ENCODE measurements around the gene ANKRD63. TPM values are rescaled to one million over a fixed set of nuclear protein-coding genes. Genes with fewer than 3 reads are reported as not detected.

The ANKRD63 gene
- polyA plus RNA-seq, 1 of the 3 experiments (the other 2 are of a cell fraction), result not detected

- TF ChIP-seq POLR2AphosphoS5 (IDR thresholded peaks at IDR 0.05; ENCODE audit: low read depth, low read length) (no peak), NFIC (IDR thresholded peaks at IDR 0.05; ENCODE audit: borderline replicate concordance) (peak; percentile 5; the same call in 1 of the 2 replicates), GABPA (IDR thresholded peaks at IDR 0.05; ENCODE audit: low read depth) (0 out of 2 replicates have a peak, but pooled peaks have one; percentile 21), RAD21 (IDR thresholded peaks at IDR 0.05; ENCODE audit: low read length) (peak; percentile 20), FOXJ3 (CRISPR knock-in tag; IDR thresholded peaks at IDR 0.05) (no peak), FOSL2 (IDR thresholded peaks at IDR 0.05; ENCODE audit: borderline replicate concordance, low read depth) (no peak; the same call in 1 of the 2 replicates), TEAD4 (IDR thresholded peaks at IDR 0.05; ENCODE audit: borderline replicate concordance, insufficient read depth) (no peak), TCF12 (IDR thresholded peaks at IDR 0.05) (peak; percentile 8; the same call in 1 of the 2 replicates), GATA2 (CRISPR knock-in tag; IDR thresholded peaks at IDR 0.05) (no peak), FOXM1 (IDR thresholded peaks at IDR 0.05; ENCODE audit: low read depth) (no peak), MXI1 (IDR thresholded peaks at IDR 0.05; ENCODE audit: low read depth, low read length) (peak; percentile 79; the same call in 1 of the 2 replicates), YY1 (IDR thresholded peaks at IDR 0.05; ENCODE audit: low read depth) (0 out of 2 replicates have a peak, but pooled peaks have one; percentile 35)
- TF ChIP-seq, protein P1, sequence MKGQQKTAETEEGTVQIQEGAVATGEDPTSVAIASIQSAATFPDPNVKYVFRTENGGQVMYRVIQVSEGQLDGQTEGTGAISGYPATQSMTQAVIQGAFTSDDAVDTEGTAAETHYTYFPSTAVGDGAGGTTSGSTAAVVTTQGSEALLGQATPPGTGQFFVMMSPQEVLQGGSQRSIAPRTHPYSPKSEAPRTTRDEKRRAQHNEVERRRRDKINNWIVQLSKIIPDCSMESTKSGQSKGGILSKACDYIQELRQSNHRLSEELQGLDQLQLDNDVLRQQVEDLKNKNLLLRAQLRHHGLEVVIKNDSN (IDR thresholded peaks at IDR 0.05; ENCODE audit: borderline replicate concordance, low read depth), result no peak
These were observed 40.5 kb upstream of the ANKRD63 start, which contains the start of gene INAFM2 (continued) for GRCh38 chr15:40323239-40323952.

DNA sequence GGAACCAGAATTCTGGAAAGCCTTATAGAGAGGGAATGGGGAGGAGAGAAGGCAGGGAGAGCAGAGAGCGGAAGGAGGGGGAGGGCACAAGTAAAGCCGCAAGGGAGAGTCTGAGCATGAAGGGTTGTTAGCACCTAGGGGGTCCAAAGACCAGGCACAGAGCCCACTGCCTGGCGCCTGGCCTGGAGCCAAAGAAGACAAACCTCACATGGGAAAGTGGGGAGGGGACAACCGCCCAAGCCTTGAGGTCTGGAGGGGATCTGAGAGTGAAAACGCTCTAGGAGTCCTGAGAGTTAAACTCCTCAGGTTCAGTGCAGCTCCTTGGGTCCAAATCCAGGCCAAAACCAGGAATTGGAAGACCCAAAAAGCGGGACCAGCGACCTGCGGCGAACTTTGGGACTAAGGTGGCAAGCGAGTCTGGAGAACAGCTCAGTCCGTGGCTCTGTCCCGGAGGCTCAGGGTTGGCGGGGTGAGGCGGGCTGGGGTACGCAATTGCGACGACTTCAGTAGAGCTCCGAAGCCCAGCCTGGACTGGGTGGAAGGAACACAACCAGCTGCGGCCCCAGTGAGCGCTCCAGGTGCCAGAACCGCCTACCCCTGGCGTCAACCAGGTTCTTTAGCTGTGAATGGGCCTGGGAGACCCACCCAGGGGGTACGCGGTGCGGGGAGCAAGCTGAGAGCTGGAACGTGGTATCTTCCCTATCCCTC lies 39.8 kb upstream of the ANKRD63 start:
- H3K9me2 ChIP-seq, result no peaks in the 10 kb centered on the region
- WGBS (ENCODE audit: low lambda C conversion rate), result 87% methylated on average over 19 of the region's 26 CpGs
- no peaks in the 10 kb centered on the region for H3K9me3 ChIP-seq
- POLR2A ChIA-PET, result interaction anchor here (0.6 to 1.7 kb wide), 3 partner anchors 13 to 74 kb away, joined by 3 to 5 read pairs (median 3); no protein-coding TSS in a partner anchor
- no peaks in the 10 kb centered on the region for H4K20me1 ChIP-seq (ENCODE audit: insufficient read depth)
- peaks cover 0 to 4% of the 10 kb centered on the region in 2 experiments for H3K36me3 ChIP-seq (replicated peaks in 1 of 2; ENCODE audit: control insufficient read depth in 1 of 2, insufficient read depth in 2 of 2, low read length in 1 of 2)
- H3K4me2 ChIP-seq, result peak overlapping the region; percentile 34; the same call in 1 of the 2 replicates
- no peaks in the 10 kb centered on the region for H3K27me3 ChIP-seq (ENCODE audit: insufficient read depth)
- H3K4me3 ChIP-seq (ENCODE audit: low read depth in 2 of 2, low read length in 1 of 2), result peak overlapping the region; percentile 54 to 70
- H3K79me2 ChIP-seq (ENCODE audit: insufficient read depth), result peaks cover 15% of the 10 kb centered on the region; the same call in 1 of the 2 replicates
- no peak overlapping the region for H3K27ac ChIP-seq (ENCODE audit: low read depth in 2 of 2, low read length in 1 of 2)
- H2AFZ ChIP-seq (ENCODE audit: low read depth), result no peak overlapping the region
- H3F3A ChIP-seq (replicated peaks; ENCODE audit: insufficient read depth), result peaks cover 6% of the 10 kb centered on the region
- H3K9ac ChIP-seq, result no peak overlapping the region
- no peak for DNase-seq
- CTCF ChIA-PET, result interaction anchor here (0.6 to 70.6 kb wide), 10 partner anchors 8 to 283 kb away, joined by 3 to 2194 read pairs (median 6); partner anchors contain the start of genes ANKRD63, CCDC9B, DISP2 and INAFM2
- no peak for TF ChIP-seq FOSL2 (IDR thresholded peaks at IDR 0.05; ENCODE audit: borderline replicate concordance, low read depth)
- TF ChIP-seq MXI1 (IDR thresholded peaks at IDR 0.05; ENCODE audit: low read depth, low read length), result no peak
- no peak for TF ChIP-seq RCOR1 (IDR thresholded peaks at IDR 0.05; ENCODE audit: low read length)
- no peak for TF ChIP-seq EP300 (IDR thresholded peaks at IDR 0.05; ENCODE audit: borderline replicate concordance in 1 of 2, low read depth in 1 of 2, low read length in 1 of 2)
- no peak for TF ChIP-seq FOXM1 (IDR thresholded peaks at IDR 0.05; ENCODE audit: low read depth)
- TF ChIP-seq TEAD4 (IDR thresholded peaks at IDR 0.05; ENCODE audit: borderline replicate concordance, insufficient read depth), result no peak
- TF ChIP-seq, protein P1 (IDR thresholded peaks at IDR 0.05; ENCODE audit: borderline replicate concordance, low read depth), result no peak
- no peak for TF ChIP-seq NRF1 (IDR thresholded peaks at IDR 0.05; ENCODE audit: low read depth, low read length)
- no peak for TF ChIP-seq POLR2AphosphoS5 (IDR thresholded peaks at IDR 0.05; ENCODE audit: low read depth, low read length)
- peaks cover 16 to 20% of the 10 kb centered on the region in 2 experiments; a peak in 3 of 4 replicates for H3K4me1 ChIP-seq (ENCODE audit: control insufficient read depth in 1 of 2, insufficient read depth in 2 of 2, low read depth in 1 of 2, low read length in 1 of 2)

All from SK-N-SH (cell line).